HG02571 (cell line): ENCODE results near the gene NFATC1.

Experiments
- ATAC-seq: cut with Tn5 transposase; IDR thresholded peaks from one replicate; pipeline ENCODE4 v1.9.1; 2021; ENCODE audit warnings: mild to moderate bottlenecking, moderate library complexity; ENCODE audit not compliant: unreplicated experiment

Gene NFATC1

DNA sequence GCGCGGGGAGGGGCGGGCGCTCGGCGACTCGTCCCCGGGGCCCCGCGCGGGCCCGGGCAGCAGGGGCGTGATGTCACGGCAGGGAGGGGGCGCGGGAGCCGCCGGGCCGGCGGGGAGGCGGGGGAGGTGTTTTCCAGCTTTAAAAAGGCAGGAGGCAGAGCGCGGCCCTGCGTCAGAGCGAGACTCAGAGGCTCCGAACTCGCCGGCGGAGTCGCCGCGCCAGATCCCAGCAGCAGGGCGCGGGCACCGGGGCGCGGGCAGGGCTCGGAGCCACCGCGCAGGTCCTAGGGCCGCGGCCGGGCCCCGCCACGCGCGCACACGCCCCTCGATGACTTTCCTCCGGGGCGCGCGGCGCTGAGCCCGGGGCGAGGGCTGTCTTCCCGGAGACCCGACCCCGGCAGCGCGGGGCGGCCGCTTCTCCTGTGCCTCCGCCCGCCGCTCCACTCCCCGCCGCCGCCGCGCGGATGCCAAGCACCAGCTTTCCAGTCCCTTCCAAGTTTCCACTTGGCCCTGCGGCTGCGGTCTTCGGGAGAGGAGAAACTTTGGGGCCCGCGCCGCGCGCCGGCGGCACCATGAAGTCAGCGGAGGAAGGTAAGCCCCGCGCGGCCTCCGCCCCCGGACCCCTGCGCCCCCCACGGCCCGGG lies at the start of gene NFATC1:
Gene NFATC1, plus strand, starts transcription at position 170 of the 644 bp plus-strand sequence. Its CDS starts 295 bp downstream, at position 465.
- ATAC-seq, result no peak

- ATAC-seq, result no peak
Measured at GRCh38 chr18:79345981-79346380, 49.7 kb upstream of the NFATC1 start.

GRCh38 chr18:79348066-79348465 lies 47.7 kb upstream of the NFATC1 start:
- ATAC-seq, result no peak

DNA sequence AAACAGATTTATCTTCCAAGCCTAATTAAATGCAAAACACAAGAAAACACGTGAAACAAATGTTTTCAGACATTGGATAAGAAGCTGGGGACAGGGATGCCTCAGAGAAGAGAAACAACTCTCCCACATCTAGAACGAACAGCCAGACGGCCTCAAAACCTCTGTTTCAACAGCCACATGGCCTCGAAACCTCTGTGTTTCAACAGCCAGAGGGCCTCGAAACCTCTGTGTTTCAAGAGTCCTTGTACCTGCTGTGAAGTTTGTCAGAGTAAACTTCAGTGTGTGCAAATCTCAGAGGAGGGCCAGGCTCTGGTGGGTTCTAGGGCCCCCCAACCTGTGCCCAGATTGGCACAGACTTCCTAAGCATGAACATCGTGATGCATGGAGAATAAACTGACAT lies 43.3 kb upstream of the NFATC1 start:
- no peak for ATAC-seq

GRCh38 chr18:79353267-79353666 lies 42.5 kb upstream of the NFATC1 start:
- ATAC-seq, result no peak

DNA sequence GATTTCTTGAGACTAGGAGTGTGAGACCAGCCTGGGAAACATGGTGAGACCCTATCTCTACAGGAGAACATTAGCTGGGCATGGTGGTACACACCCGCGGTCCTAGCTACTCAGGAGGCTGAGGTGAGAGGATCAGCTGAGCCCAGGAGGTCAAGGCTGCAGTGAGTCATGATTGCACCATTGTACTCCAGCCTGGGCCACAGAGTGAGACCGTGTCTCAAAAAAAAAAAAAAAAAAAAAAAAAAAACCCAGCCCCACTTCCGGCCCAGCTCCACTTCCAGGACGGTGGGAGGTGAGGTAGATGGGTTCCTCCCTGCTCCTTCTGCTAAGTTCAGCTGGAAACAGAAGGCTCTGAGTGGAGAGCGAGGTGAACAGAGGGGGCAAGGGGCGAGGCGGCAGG lies 41.4 kb upstream of the NFATC1 start:
- ATAC-seq, result no peak

- ATAC-seq, result peak; percentile 50
Measured at GRCh38 chr18:79355433-79356335, 40.0 kb upstream of the NFATC1 start.

GRCh38 chr18:79356435-79356834 lies 39.3 kb upstream of the NFATC1 start:
- ATAC-seq, result peak; percentile 75

- ATAC-seq, result no peak
Measured at GRCh38 chr18:79360933-79361332, 34.8 kb upstream of the NFATC1 start.

DNA sequence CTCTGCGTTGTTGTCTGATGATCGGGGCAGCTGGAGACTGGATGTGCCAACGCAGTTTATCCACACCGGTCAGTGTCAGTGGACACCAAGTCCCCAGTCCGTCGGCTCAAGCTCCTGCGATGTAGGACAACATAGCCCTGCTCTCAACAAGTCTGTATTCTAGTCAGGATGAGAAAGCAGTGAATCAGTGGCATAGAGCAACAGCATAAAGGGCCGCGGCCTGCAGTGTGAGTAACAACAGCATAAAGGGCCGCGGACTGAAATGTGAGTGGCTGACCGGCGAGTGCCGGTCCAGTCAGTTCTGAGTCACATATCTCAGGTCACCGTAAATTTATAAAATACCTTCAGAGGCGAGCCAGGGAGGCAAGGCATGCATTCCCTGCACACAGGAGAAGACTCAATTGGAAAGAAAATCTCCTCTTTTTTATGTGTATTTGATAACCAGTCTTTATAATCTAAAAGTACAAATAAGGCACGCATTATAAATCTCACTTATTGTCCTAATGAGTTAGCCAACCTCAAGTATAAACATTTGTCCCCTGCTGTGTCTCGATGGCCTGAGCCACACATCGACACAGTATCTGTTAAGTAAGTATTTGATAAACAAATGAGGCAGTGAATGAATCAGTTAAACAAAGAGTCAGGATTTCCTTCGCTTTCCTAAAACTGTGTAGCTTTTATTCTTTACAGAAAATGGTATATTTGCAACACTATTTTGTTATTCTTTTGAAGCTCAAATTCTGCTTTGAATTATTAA lies 33.8 kb upstream of the NFATC1 start:
- no peak for ATAC-seq

GRCh38 chr18:79365701-79366100 lies 30.0 kb upstream of the NFATC1 start:
- no peak for ATAC-seq

DNA sequence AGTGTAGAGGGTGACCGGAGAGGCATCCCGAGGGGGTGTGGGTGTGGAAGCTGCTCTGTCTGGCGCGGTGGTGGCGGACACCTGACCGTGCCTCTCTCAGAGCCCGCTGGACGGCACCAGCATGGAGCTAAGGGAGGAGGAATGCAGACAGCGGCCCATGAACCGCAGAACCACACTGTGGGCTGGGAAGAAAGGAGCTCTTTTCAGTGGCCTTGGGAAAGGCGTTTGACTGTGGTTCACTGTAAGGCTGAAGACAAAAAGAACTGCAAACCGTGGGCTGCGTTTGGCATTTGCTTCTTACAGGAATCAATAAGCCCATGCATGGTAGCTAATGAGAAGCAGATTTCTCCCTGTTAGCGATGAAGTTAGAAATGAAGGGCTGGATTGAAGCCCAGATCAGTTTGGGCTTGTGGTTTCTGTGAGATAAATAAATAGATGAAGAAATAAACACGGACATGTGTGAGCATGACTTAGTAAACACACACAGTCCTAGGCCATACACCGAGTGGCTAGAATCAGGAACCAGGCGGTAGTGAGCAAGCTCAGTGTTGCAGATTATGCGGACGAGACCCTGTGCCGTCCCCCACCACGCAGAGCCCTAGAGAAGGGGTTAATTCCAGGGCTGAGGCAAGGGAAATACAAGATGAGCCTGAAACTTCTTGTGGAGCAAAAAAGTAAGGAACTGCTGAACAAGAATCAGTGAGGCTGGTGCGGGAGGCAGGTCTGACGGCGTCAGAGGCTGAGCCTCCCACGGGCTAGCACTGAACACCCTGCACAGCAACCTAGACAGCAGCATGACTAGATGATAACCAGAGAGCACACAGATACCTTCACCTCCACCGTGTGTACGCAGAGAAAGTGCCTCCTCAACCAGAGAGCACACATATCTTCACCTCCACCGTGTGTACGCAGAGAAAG lies 29.3 kb upstream of the NFATC1 start:
- no peak for ATAC-seq

DNA sequence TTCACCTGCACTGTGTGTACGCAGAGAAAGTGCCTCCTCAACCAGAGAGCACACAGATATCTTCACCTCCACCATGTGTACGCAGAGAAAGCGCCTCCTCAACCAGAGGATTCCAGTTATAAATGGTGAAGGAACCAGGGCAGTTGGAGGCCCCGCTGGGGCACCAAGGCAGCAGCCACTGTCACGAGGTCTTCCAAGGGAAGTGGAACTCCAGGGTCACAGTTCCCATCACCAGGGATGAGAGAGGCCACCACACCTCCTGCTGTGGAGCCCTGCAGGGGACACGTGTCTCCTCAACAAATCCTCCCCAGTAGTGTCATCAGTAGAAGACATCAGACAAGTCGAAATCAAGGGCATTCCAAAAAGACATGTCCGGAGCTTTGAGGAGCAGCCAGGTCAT lies 28.2 kb upstream of the NFATC1 start:
- no peak for ATAC-seq

GRCh38 chr18:79367989-79368388 lies 27.7 kb upstream of the NFATC1 start:
- no peak for ATAC-seq

DNA sequence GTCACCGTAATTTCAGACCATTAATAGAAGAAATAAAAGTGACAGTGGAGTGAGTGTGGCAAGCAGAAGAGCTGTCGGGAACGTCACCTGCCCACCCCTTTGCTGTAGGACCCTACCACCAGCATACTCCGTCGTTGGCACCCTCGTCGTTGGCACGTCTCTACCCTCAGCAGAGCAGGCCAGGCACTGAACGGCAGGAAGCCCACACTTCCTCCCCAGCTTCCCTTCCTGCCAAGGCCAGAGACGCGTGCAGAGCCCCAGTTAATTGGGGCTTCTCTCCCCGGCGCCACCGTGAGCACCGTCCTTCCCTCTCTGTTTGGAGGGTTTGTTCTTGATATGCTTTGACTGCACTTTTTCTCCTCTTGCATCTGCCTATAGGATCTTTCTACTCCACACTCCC lies 27.0 kb upstream of the NFATC1 start:
- no peak for ATAC-seq

DNA sequence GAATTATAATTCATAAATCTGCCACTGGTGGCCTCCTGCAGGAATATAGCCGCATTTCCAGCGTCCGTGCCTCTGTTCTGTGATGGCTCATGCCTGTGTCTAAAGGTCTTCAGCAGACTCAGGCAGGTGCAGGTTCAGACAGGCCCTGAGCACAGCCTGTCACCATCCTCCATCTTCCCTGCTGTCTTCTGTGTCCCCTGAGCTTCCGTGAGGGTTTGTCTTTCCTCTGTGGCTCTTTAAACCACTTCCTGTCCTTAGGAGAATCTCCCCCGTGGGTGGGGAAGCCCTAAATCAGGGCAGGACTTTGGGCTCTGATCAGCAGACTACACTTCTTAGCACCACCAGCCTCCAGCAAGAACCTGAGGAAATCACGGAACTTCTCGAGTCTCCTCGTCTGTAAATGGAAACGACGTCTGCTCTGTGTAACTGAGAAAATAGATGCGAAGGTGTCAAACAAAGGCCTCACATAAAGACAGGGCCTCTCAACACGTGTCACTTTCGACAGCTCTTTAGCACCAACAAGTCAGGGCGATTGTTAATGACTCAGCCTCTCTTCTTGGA lies 24.1 kb upstream of the NFATC1 start:
- ATAC-seq, result no peak

- no peak for ATAC-seq
Measured at GRCh38 chr18:79372461-79372860, 23.3 kb upstream of the NFATC1 start.

DNA sequence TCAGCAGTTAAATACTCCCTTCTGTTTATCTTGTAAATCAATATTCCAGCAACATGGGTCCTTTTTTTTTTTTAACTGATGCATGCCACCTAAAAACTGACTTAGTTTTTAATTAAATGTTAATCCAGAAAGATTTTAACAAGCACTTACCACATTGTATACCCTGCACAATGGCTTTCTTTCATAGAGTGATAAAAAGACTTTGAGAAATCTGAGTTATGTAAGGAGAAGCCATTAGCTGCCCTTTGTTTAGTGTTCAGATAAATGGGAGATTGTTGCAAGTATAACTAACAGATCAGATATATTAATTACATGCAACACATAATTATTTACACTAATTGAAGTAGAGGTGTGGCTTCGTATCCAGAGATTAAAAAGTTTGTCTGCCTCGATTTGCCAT lies 22.7 kb upstream of the NFATC1 start:
- ATAC-seq, result no peak

DNA sequence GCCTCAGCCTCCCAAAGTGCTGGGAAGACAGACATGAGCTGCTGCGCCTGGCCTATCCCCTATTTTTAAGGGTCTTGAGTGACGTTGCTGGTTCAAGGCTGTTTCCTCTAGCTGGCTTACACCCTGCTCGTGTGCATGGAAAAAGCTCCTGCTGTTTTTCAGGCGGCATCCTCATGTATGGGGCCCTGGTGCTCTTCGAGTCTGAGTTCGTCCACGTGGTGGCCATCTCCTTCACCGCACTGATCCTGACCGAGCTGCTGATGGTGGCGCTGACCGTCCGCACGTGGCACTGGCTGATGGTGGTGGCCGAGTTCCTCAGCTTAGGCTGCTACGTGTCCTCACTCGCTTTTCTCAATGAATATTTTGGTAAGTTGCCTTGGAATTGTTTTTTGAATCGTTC lies 22.0 kb upstream of the NFATC1 start:
- ATAC-seq, result no peak
